HEK293 (cell line): Measurements from ENCODE around the gene ARHGEF5.

Source experiments
- EGR2 ChIP-seq: fragments of 450-650 bp; formaldehyde crosslinking; IDR thresholded peaks from 2 replicates; pipeline ENCODE4 v1.5.1; 2016; ENCODE audit warnings: low read depth, missing biosample characterization, missing genetic modification characterization
- GFI1B ChIP-seq: fragments of 450-650 bp; formaldehyde crosslinking; IDR thresholded peaks from 2 replicates; pipeline ENCODE4 v1.5.1; 2016; ENCODE audit warnings: missing biosample characterization, missing genetic modification characterization
- GLIS1 ChIP-seq: fragments of 450-650 bp; formaldehyde crosslinking; IDR thresholded peaks from 2 replicates; pipeline ENCODE4 v1.5.1; 2016; ENCODE audit warnings: missing biosample characterization, missing genetic modification characterization
- GLIS2 ChIP-seq: fragments of 450-650 bp; formaldehyde crosslinking; IDR thresholded peaks from 2 replicates; pipeline ENCODE4 v1.5.1; 2016; ENCODE audit warnings: missing biosample characterization, missing genetic modification characterization
- KLF9 ChIP-seq: fragments of 450-650 bp; formaldehyde crosslinking; IDR thresholded peaks from 2 replicates; pipeline ENCODE4 v1.5.1; 2016; ENCODE audit warnings: missing biosample characterization, missing genetic modification characterization, low read depth
- OVOL3 ChIP-seq: fragments of 450-650 bp; formaldehyde crosslinking; IDR thresholded peaks from 2 replicates; pipeline ENCODE4 v1.5.1; 2016; ENCODE audit warnings: missing biosample characterization, missing genetic modification characterization
- PATZ1 ChIP-seq: fragments of 450-650 bp; formaldehyde crosslinking; IDR thresholded peaks from 2 replicates; pipeline ENCODE4 v1.5.1; 2016; ENCODE audit warnings: missing biosample characterization, missing genetic modification characterization
- PRDM1 ChIP-seq: fragments of 450-650 bp; formaldehyde crosslinking; IDR thresholded peaks from 2 replicates; pipeline ENCODE4; 2016; ENCODE audit warnings: missing biosample characterization, missing genetic modification characterization
- SP7 ChIP-seq: fragments of 450-650 bp; formaldehyde crosslinking; IDR thresholded peaks from 2 replicates; pipeline ENCODE4 v1.5.1; 2016; ENCODE audit warnings: missing biosample characterization, missing genetic modification characterization
- ZBTB1 ChIP-seq: fragments of 450-650 bp; formaldehyde crosslinking; IDR thresholded peaks from 2 replicates; pipeline ENCODE4 v1.5.1; 2016; ENCODE audit warnings: missing biosample characterization, missing genetic modification characterization
- ZBTB20 ChIP-seq: fragments of 450-650 bp; formaldehyde crosslinking; IDR thresholded peaks from 2 replicates; pipeline ENCODE4 v1.5.1; 2016; ENCODE audit warnings: missing biosample characterization, missing genetic modification characterization
- ZNF114 ChIP-seq: fragments of 450-650 bp; formaldehyde crosslinking; IDR thresholded peaks from 2 replicates; pipeline ENCODE4 v1.5.0; 2017; ENCODE audit warnings: missing biosample characterization, missing genetic modification characterization
- ZNF175 ChIP-seq: fragments of 450-650 bp; formaldehyde crosslinking; IDR thresholded peaks from 2 replicates; pipeline ENCODE4 v1.5.1; 2016; ENCODE audit warnings: missing biosample characterization, missing genetic modification characterization
- ZNF18 ChIP-seq: fragments of 450-650 bp; formaldehyde crosslinking; IDR thresholded peaks from 2 replicates; pipeline ENCODE4 v1.5.1; 2016; ENCODE audit warnings: missing biosample characterization, missing genetic modification characterization
- ZNF391 ChIP-seq: fragments of 450-650 bp; formaldehyde crosslinking; IDR thresholded peaks from 2 replicates; pipeline ENCODE4 v1.5.1; 2016; ENCODE audit warnings: low read depth, missing biosample characterization, missing genetic modification characterization, borderline replicate concordance
- ZNF394 ChIP-seq: fragments of 450-650 bp; formaldehyde crosslinking; IDR thresholded peaks from 2 replicates; pipeline ENCODE4 v1.5.1; 2016; ENCODE audit warnings: missing biosample characterization, missing genetic modification characterization, mild to moderate bottlenecking, moderate library complexity, borderline replicate concordance
- ZNF426 ChIP-seq: fragments of 450-650 bp; formaldehyde crosslinking; IDR thresholded peaks from 2 replicates; pipeline ENCODE4 v1.5.1; 2017; ENCODE audit warnings: missing biosample characterization, missing genetic modification characterization, mild to moderate bottlenecking, inconsistent platforms, moderate library complexity
- ZNF776 ChIP-seq: fragments of 450-650 bp; formaldehyde crosslinking; IDR thresholded peaks from 2 replicates; pipeline ENCODE4 v1.5.0; 2017; ENCODE audit warnings: missing biosample characterization, missing genetic modification characterization, borderline replicate concordance
- ZNF777 ChIP-seq: fragments of 450-650 bp; formaldehyde crosslinking; IDR thresholded peaks from 2 replicates; pipeline ENCODE4 v1.5.1; 2017; ENCODE audit warnings: missing biosample characterization, missing genetic modification characterization, borderline replicate concordance
- TF ChIP-seq, protein P1 (sequence below): fragments of 450-650 bp; formaldehyde crosslinking; IDR thresholded peaks from 2 replicates; pipeline ENCODE4 v1.5.1; 2016; ENCODE audit warnings: missing biosample characterization, missing genetic modification characterization, borderline replicate concordance
- TF ChIP-seq, protein P2 (sequence below): fragments of 450-650 bp; formaldehyde crosslinking; IDR thresholded peaks from 2 replicates; pipeline ENCODE4 v1.5.1; 2016; ENCODE audit warnings: missing biosample characterization, missing genetic modification characterization
- TF ChIP-seq, protein P3 (sequence below): fragments of 450-650 bp; formaldehyde crosslinking; IDR thresholded peaks from 2 replicates; pipeline ENCODE4 v1.5.1; 2016; ENCODE audit warnings: missing biosample characterization, missing genetic modification characterization, low read depth
- TF ChIP-seq, protein P4 (sequence below): fragments of 450-650 bp; formaldehyde crosslinking; IDR thresholded peaks from 2 replicates; pipeline ENCODE4 v1.5.1; 2017; ENCODE audit warnings: missing biosample characterization, missing genetic modification characterization
- TF ChIP-seq, protein P5 (sequence below): fragments of 450-650 bp; formaldehyde crosslinking; IDR thresholded peaks from 2 replicates; pipeline ENCODE4 v1.5.1; 2016; ENCODE audit warnings: missing biosample characterization, missing genetic modification characterization
- TF ChIP-seq, protein P6 (sequence below): IDR thresholded peaks from 2 replicates; pipeline ENCODE4 v1.6.1; 2011; ENCODE audit warnings: mild to moderate bottlenecking, low read depth, low read length, borderline replicate concordance

Gene ARHGEF5

GRCh38 chr7:144384555-144385245 is 29.5 kb downstream of the ARHGEF5 start (continued):
- TF ChIP-seq GLIS1 (tag by site-specific recombination) (peak; percentile 35; the same call in 1 of the 2 replicates), ZNF776 (tag by site-specific recombination) (no peak), OVOL3 (tag by site-specific recombination) (no peak), EGR2 (tag by site-specific recombination) (peak; percentile 9; the same call in 1 of the 2 replicates), ZNF114 (tag by site-specific recombination) (no peak), ZBTB20 (tag by site-specific recombination) (peak; percentile 29; the same call in 1 of the 2 replicates), SP7 (tag by site-specific recombination) (no peak), PATZ1 (tag by site-specific recombination) (no peak), ZNF391 (tag by site-specific recombination) (no peak), ZBTB1 (tag by site-specific recombination) (no peak), GLIS2 (peak; percentile 21; the same call in 1 of the 2 replicates), ZNF18 (tag by site-specific recombination) (no peak), PRDM1 (peak; percentile 78), ZNF426 (tag by site-specific recombination) (no peak), ZNF394 (tag by site-specific recombination) (peak; percentile 91), GFI1B (no peak), KLF9 (tag by site-specific recombination) (no peak), ZNF175 (no peak), ZNF777 (tag by site-specific recombination) (no peak)
- TF ChIP-seq, protein P1, sequence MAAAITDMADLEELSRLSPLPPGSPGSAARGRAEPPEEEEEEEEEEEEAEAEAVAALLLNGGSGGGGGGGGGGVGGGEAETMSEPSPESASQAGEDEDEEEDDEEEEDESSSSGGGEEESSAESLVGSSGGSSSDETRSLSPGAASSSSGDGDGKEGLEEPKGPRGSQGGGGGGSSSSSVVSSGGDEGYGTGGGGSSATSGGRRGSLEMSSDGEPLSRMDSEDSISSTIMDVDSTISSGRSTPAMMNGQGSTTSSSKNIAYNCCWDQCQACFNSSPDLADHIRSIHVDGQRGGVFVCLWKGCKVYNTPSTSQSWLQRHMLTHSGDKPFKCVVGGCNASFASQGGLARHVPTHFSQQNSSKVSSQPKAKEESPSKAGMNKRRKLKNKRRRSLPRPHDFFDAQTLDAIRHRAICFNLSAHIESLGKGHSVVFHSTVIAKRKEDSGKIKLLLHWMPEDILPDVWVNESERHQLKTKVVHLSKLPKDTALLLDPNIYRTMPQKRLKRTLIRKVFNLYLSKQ (tag by site-specific recombination), result no peak
- TF ChIP-seq, protein P2, sequence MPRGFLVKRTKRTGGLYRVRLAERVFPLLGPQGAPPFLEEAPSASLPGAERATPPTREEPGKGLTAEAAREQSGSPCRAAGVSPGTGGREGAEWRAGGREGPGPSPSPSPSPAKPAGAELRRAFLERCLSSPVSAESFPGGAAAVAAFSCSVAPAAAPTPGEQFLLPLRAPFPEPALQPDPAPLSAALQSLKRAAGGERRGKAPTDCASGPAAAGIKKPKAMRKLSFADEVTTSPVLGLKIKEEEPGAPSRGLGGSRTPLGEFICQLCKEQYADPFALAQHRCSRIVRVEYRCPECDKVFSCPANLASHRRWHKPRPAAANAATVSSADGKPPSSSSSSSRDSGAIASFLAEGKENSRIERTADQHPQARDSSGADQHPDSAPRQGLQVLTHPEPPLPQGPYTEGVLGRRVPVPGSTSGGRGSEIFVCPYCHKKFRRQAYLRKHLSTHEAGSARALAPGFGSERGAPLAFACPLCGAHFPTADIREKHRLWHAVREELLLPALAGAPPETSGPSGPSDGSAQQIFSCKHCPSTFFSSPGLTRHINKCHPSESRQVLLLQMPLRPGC (tag by site-specific recombination), result no peak
- TF ChIP-seq, protein P3, sequence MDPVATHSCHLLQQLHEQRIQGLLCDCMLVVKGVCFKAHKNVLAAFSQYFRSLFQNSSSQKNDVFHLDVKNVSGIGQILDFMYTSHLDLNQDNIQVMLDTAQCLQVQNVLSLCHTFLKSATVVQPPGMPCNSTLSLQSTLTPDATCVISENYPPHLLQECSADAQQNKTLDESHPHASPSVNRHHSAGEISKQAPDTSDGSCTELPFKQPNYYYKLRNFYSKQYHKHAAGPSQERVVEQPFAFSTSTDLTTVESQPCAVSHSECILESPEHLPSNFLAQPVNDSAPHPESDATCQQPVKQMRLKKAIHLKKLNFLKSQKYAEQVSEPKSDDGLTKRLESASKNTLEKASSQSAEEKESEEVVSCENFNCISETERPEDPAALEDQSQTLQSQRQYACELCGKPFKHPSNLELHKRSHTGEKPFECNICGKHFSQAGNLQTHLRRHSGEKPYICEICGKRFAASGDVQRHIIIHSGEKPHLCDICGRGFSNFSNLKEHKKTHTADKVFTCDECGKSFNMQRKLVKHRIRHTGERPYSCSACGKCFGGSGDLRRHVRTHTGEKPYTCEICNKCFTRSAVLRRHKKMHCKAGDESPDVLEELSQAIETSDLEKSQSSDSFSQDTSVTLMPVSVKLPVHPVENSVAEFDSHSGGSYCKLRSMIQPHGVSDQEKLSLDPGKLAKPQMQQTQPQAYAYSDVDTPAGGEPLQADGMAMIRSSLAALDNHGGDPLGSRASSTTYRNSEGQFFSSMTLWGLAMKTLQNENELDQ (tag by site-specific recombination), result no peak
- TF ChIP-seq, protein P4, sequence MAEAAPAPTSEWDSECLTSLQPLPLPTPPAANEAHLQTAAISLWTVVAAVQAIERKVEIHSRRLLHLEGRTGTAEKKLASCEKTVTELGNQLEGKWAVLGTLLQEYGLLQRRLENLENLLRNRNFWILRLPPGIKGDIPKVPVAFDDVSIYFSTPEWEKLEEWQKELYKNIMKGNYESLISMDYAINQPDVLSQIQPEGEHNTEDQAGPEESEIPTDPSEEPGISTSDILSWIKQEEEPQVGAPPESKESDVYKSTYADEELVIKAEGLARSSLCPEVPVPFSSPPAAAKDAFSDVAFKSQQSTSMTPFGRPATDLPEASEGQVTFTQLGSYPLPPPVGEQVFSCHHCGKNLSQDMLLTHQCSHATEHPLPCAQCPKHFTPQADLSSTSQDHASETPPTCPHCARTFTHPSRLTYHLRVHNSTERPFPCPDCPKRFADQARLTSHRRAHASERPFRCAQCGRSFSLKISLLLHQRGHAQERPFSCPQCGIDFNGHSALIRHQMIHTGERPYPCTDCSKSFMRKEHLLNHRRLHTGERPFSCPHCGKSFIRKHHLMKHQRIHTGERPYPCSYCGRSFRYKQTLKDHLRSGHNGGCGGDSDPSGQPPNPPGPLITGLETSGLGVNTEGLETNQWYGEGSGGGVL (tag by site-specific recombination), result peak; percentile 46; the same call in 1 of the 2 replicates
- TF ChIP-seq, protein P5, sequence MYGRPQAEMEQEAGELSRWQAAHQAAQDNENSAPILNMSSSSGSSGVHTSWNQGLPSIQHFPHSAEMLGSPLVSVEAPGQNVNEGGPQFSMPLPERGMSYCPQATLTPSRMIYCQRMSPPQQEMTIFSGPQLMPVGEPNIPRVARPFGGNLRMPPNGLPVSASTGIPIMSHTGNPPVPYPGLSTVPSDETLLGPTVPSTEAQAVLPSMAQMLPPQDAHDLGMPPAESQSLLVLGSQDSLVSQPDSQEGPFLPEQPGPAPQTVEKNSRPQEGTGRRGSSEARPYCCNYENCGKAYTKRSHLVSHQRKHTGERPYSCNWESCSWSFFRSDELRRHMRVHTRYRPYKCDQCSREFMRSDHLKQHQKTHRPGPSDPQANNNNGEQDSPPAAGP (tag by site-specific recombination), result 0 out of 2 replicates have a peak, but pooled peaks have one; percentile 35
- TF ChIP-seq, protein P6, sequence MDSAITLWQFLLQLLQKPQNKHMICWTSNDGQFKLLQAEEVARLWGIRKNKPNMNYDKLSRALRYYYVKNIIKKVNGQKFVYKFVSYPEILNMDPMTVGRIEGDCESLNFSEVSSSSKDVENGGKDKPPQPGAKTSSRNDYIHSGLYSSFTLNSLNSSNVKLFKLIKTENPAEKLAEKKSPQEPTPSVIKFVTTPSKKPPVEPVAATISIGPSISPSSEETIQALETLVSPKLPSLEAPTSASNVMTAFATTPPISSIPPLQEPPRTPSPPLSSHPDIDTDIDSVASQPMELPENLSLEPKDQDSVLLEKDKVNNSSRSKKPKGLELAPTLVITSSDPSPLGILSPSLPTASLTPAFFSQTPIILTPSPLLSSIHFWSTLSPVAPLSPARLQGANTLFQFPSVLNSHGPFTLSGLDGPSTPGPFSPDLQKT, result no peak
